BLaER1 (cell line): Measurements from ENCODE around the gene GPM6B.

Source experiments
- H3K27ac ChIP-seq: shearing (Covaris generic); formaldehyde crosslinking; 2 replicates; pipeline ENCODE4 v1.8.1; 2022
- H3K27me3 ChIP-seq: shearing (Covaris generic); formaldehyde crosslinking; 2 replicates; pipeline ENCODE4 v1.8.1; 2022
- H3K36me3 ChIP-seq: shearing (Covaris generic); formaldehyde crosslinking; 2 replicates; pipeline ENCODE4 v1.8.1; 2022
- H3K4me1 ChIP-seq: shearing (Covaris generic); formaldehyde crosslinking; 2 replicates; pipeline ENCODE4 v1.8.1; 2022
- H3K4me2 ChIP-seq: shearing (Covaris generic); formaldehyde crosslinking; 2 replicates; pipeline ENCODE4 v1.8.1; 2022
- H3K4me3 ChIP-seq: shearing (Covaris generic); formaldehyde crosslinking; 2 replicates; pipeline ENCODE4 v1.8.1; 2022
- H3K9ac ChIP-seq: shearing (Covaris generic); formaldehyde crosslinking; 2 replicates; pipeline ENCODE4 v1.8.1; 2022
- H3K9me3 ChIP-seq: shearing (Covaris generic); formaldehyde crosslinking; 2 replicates; pipeline ENCODE4 v1.8.1; 2022
- H4K20me1 ChIP-seq: shearing (Covaris generic); formaldehyde crosslinking; 2 replicates; pipeline ENCODE4 v1.8.1; 2022
- Cebpa-rat ChIP-seq: shearing (Covaris generic); IDR thresholded peaks from 2 replicates; pipeline ENCODE4 v1.8.1; 2022

GPM6B gene

GRCh38 chrX:13803116-13803515 lies 13.8 kb downstream of the GPM6B start:
- TF ChIP-seq Cebpa-rat = no peak
- Histone ChIP-seq H3K4me1 (0 out of 2 replicates have a peak, but pooled peaks cover 7% of the 10 kb centered on the region), H3K4me3 (no peak overlapping the region), H3K9ac (no peak overlapping the region), H3K4me2 (no peak overlapping the region), H4K20me1 (peaks cover 19% of the 10 kb centered on the region; the same call in 1 of the 2 replicates), H3K27me3 (peaks cover 96% of the 10 kb centered on the region), H3K36me3 (no peaks in the 10 kb centered on the region), H3K9me3 (peaks cover 4% of the 10 kb centered on the region; the same call in 1 of the 2 replicates), H3K27ac (no peak overlapping the region)

- peaks cover 25% of the 10 kb centered on the region; the same call in 1 of the 2 replicates for H4K20me1 ChIP-seq
- no peak overlapping the region for H3K27ac ChIP-seq
- no peaks in the 10 kb centered on the region for H3K36me3 ChIP-seq
- H3K27me3 ChIP-seq = peaks cover 95% of the 10 kb centered on the region
- peaks cover 4% of the 10 kb centered on the region; the same call in 1 of the 2 replicates for H3K9me3 ChIP-seq
- TF ChIP-seq Cebpa-rat = no peak
- H3K9ac ChIP-seq = no peak overlapping the region
- H3K4me2 ChIP-seq = no peak overlapping the region
- H3K4me3 ChIP-seq = no peak overlapping the region
- no peaks in the 10 kb centered on the region for H3K4me1 ChIP-seq
Observed at GRCh38 chrX:13798184-13798583, 18.7 kb downstream of the GPM6B start.

GRCh38 chrX:13797512-13797911 lies 19.4 kb downstream of the GPM6B start:
- no peak overlapping the region for H3K4me2 ChIP-seq
- no peak overlapping the region for H3K9ac ChIP-seq
- no peak overlapping the region for H3K4me3 ChIP-seq
- TF ChIP-seq Cebpa-rat = no peak
- no peaks in the 10 kb centered on the region for H3K4me1 ChIP-seq
- H3K27ac ChIP-seq = no peak overlapping the region
- H4K20me1 ChIP-seq = peaks cover 18% of the 10 kb centered on the region; the same call in 1 of the 2 replicates
- peaks cover 95% of the 10 kb centered on the region for H3K27me3 ChIP-seq
- peaks cover 4% of the 10 kb centered on the region; the same call in 1 of the 2 replicates for H3K9me3 ChIP-seq
- H3K36me3 ChIP-seq = no peaks in the 10 kb centered on the region

GRCh38 chrX:13794417-13794816 lies 22.5 kb downstream of the GPM6B start:
- H3K9me3 ChIP-seq = no peaks in the 10 kb centered on the region
- TF ChIP-seq Cebpa-rat = no peak
- peaks cover 95% of the 10 kb centered on the region for H3K27me3 ChIP-seq
- H3K27ac ChIP-seq = no peak overlapping the region
- H3K4me2 ChIP-seq = no peak overlapping the region
- no peak overlapping the region for H3K4me3 ChIP-seq
- H3K36me3 ChIP-seq = no peaks in the 10 kb centered on the region
- H4K20me1 ChIP-seq = peaks cover 20% of the 10 kb centered on the region; the same call in 1 of the 2 replicates
- no peak overlapping the region for H3K9ac ChIP-seq
- H3K4me1 ChIP-seq = no peaks in the 10 kb centered on the region

GRCh38 chrX:13793897-13794296 lies 23.0 kb downstream of the GPM6B start:
- no peaks in the 10 kb centered on the region for H3K4me1 ChIP-seq
- H3K9me3 ChIP-seq = no peaks in the 10 kb centered on the region
- H3K36me3 ChIP-seq = no peaks in the 10 kb centered on the region
- no peak overlapping the region for H3K27ac ChIP-seq
- no peak for TF ChIP-seq Cebpa-rat
- H3K4me3 ChIP-seq = no peak overlapping the region
- no peak overlapping the region for H3K4me2 ChIP-seq
- peaks cover 97% of the 10 kb centered on the region for H3K27me3 ChIP-seq
- peaks cover 20% of the 10 kb centered on the region; the same call in 1 of the 2 replicates for H4K20me1 ChIP-seq
- no peak overlapping the region for H3K9ac ChIP-seq

GRCh38 chrX:13791559-13791958 lies 25.3 kb downstream of the GPM6B start:
- Histone ChIP-seq H3K9me3 (no peaks in the 10 kb centered on the region), H3K36me3 (no peaks in the 10 kb centered on the region), H3K27me3 (peaks cover 93% of the 10 kb centered on the region), H3K4me2 (no peak overlapping the region), H4K20me1 (peaks cover 8% of the 10 kb centered on the region; the same call in 1 of the 2 replicates), H3K9ac (no peak overlapping the region), H3K27ac (no peak overlapping the region), H3K4me1 (no peaks in the 10 kb centered on the region), H3K4me3 (no peak overlapping the region)
- no peak for TF ChIP-seq Cebpa-rat

GRCh38 chrX:13791145-13791544 lies 25.7 kb downstream of the GPM6B start:
- no peaks in the 10 kb centered on the region for H3K36me3 ChIP-seq
- H3K4me2 ChIP-seq = no peak overlapping the region
- H4K20me1 ChIP-seq = peaks cover 8% of the 10 kb centered on the region; the same call in 1 of the 2 replicates
- H3K4me1 ChIP-seq = no peaks in the 10 kb centered on the region
- no peaks in the 10 kb centered on the region for H3K9me3 ChIP-seq
- no peak for TF ChIP-seq Cebpa-rat
- no peak overlapping the region for H3K27ac ChIP-seq
- H3K27me3 ChIP-seq = peaks cover 93% of the 10 kb centered on the region
- no peak overlapping the region for H3K4me3 ChIP-seq
- no peak overlapping the region for H3K9ac ChIP-seq

GRCh38 chrX:13790206-13791131 lies 26.4 kb downstream of the GPM6B start:
- H3K27me3 ChIP-seq = peaks cover 94% of the 10 kb centered on the region
- H3K4me3 ChIP-seq = no peak overlapping the region
- H3K4me1 ChIP-seq = no peaks in the 10 kb centered on the region
- no peaks in the 10 kb centered on the region for H3K36me3 ChIP-seq
- no peak overlapping the region for H3K27ac ChIP-seq
- H4K20me1 ChIP-seq = peaks cover 8% of the 10 kb centered on the region; the same call in 1 of the 2 replicates
- no peak overlapping the region for H3K4me2 ChIP-seq
- no peak for TF ChIP-seq Cebpa-rat
- H3K9ac ChIP-seq = no peak overlapping the region
- H3K9me3 ChIP-seq = no peaks in the 10 kb centered on the region

- Histone ChIP-seq H3K9me3 (no peaks in the 10 kb centered on the region), H3K27ac (no peak overlapping the region)
- TF ChIP-seq Cebpa-rat = no peak
Observed at GRCh38 chrX:13786048-13786447, 30.8 kb downstream of the GPM6B start.

GRCh38 chrX:13780868-13781427 lies 35.9 kb downstream of the GPM6B start:
- Histone ChIP-seq H4K20me1 (peaks cover 14% of the 10 kb centered on the region; the same call in 1 of the 2 replicates), H3K27ac (no peak overlapping the region), H3K4me1 (no peaks in the 10 kb centered on the region), H3K4me2 (no peak overlapping the region), H3K9ac (no peak overlapping the region), H3K9me3 (no peaks in the 10 kb centered on the region), H3K36me3 (peaks cover 8% of the 10 kb centered on the region), H3K4me3 (no peak overlapping the region), H3K27me3 (peaks cover 82% of the 10 kb centered on the region)
- no peak for TF ChIP-seq Cebpa-rat

More at GRCh38 chrX:13786048-13786447, 30.8 kb downstream of the GPM6B start:
- Histone ChIP-seq H3K9ac (no peak overlapping the region), H3K27me3 (peaks cover 94% of the 10 kb centered on the region), H3K4me3 (no peak overlapping the region), H3K4me1 (no peaks in the 10 kb centered on the region), H3K4me2 (no peak overlapping the region), H3K36me3 (no peaks in the 10 kb centered on the region), H4K20me1 (peaks cover 6% of the 10 kb centered on the region; the same call in 1 of the 2 replicates)
